Stimulated activated CD4-positive, alpha-beta T cell treated with anti-CD3 and anti-CD28 coated beads, TNF-alpha, amount 100 ng/mL, for 1 hour (primary cell): ENCODE data around the gene SPTBN2.
A peak's percentile ranks its signal among the peaks of the same experiment; 100 is the strongest.
"Not testable (repeated sequence)": the region's sequence is repeated elsewhere in the genome, so short reads cannot be mapped to it uniquely, and the experiment has no call there.

Experiments used
- DNase-seq, 3 donors: peaks; one replicate each; pipeline ENCODE4 v3.0.0-alpha.2; 2020; ENCODE audit warnings: low read depth in 3 of 3, low spot score in 1 of 3

Gene SPTBN2

DNA sequence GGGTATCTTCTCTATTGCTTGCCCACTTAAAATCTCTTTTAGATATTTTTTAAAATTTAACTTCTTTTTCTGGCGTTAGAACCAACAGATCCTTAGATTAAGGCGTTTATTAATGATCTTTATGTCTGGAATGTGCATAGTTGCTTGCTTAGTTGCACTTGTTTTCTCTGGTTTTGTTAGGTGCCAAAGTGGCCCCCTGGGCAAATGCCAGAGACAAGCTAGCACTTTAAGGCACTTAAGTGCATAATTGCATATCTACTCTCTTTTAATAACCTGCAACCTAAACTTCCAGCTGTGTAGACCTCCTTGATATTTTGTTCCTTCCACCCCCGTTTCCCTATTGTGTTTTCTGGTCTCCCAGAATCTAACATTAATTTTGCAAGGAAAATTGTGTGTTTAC lies 87.2 kb downstream of the SPTBN2 start:
- no peak for DNase-seq

DNA sequence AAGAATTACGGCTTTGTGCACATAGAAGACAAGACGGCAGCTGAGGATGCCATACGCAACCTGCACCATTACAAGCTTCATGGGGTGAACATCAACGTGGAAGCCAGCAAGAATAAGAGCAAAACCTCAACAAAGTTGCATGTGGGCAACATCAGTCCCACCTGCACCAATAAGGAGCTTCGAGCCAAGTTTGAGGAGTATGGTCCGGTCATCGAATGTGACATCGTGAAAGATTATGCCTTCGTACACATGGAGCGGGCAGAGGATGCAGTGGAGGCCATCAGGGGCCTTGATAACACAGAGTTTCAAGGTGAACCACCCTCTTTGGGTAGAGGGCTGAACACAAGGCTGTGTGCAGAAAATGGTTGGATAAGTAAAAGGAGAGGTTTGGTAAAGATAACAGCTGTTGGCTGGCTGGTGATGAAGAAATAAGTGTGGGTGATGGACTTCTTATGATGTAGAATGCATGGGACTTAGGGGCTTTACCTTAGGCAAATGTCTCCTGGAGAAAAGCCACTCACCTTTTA lies 89.1 kb downstream of the SPTBN2 start:
- not testable (repeated sequence) for DNase-seq

DNA sequence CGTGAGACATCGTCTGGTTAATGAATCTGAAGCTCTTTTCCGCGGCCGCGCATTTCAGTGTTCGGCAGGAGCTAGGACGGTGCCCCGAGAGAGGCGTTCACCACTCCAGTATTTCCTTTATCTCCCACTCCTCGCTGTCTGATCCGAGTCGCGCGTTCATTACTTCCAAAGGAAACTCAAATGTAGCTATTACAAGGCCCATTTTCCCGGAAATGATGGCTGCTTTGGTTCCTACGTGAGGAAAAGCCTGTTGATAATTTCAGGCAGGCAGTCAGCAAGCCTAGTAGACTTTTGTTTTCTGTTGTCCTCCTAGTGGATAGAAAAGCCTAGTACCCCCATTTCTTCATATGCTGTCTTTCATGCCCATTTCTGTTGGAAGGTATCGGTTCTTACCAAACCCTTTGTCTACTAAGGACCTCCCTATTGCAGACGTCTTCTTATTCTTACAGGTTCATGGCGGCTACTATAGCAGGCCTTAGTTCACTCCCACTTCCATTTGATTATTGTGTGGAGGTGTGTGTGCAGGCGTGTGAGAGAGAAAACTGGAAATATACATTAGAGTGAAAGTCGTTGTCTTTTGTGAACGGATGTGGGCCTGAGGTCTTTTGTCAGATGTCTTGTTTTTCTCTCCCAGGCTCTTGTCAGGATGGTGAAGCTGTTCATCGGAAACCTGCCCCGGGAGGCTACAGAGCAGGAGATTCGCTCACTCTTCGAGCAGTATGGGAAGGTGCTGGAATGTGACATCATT lies 89.8 kb downstream of the SPTBN2 start:
- DNase-seq, result no peak

DNA sequence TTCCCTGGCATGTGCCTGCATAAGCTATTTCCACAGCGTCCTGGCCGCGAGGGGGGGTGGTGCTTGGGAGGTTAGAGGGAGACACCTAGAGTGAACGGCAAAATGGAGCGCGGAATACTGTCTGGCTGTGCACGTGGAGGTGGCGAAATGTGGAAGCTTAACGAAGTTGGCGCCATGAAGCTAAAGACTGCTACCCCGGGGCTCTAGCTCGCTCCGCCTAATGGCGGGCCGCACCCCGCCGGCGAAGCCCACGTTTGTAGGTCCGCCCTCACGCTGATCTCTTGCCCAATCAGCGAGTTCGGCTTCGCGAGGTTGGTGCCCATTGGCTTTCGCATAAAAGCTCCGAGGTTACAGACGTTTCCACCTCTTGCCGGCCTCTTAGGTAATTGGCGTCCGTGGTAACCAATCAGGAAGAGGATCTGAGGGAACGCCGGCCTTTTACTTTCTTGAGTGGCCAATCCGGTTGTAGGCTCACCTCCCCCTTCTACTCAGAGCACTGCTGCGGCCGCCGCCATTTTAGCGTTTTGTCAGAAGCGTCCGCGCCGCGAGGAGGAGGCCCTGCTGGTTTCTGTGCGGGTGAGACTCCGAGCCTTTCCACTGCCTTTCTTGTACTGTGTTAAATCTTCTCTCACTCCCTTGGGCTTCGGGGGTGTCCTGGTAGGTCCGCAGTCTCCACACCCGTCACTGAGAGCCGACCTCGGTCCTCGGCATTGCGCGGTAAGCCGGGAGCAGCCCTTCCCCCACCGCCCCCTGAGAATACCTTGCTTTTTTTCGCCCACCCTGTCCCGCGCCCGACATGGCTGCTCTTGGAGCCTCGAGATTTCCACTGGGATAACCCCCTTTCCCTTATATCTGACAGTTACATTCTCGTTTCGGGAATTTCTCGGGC lies 90.6 kb downstream of the SPTBN2 start, which contains the start of gene RBM4:
RBM4 (plus strand) TSS at position 527 of the 889 bp plus-strand sequence. CDS start 1,009 bp downstream, outside the sequence.
- peak; percentile 74 to 96 (median 90) for DNase-seq

DNA sequence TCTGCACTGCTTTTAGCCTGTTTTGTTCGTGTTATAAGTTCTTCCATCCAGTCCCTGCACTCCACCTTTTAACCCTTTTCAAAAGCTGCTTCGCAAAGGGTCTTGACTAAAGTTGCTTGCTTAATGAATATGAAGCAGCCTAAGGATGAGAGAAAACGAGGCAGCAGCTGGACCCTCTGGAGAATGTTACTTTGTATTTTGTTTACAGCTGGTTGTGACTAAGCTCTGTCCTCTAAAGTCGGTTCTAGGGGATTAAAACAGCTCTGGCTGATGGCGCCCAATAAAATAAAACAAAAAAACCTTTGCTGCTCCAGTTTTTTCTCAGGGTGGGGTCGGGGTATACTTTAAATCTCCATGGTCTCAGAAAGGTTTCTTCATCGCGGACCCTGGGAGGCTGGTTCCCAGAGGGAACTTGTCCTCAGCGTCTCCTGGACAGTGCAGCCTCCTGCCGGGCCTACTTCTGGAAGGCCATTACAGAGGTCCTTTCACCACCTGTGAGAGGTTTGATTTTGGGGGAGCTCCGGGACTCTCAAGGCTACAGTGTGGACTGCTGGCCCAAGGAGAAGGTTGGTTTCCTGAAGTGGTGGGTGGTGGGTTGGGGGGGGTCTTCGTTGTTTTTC lies 91.3 kb downstream of the SPTBN2 start:
- DNase-seq, result no peak

DNA sequence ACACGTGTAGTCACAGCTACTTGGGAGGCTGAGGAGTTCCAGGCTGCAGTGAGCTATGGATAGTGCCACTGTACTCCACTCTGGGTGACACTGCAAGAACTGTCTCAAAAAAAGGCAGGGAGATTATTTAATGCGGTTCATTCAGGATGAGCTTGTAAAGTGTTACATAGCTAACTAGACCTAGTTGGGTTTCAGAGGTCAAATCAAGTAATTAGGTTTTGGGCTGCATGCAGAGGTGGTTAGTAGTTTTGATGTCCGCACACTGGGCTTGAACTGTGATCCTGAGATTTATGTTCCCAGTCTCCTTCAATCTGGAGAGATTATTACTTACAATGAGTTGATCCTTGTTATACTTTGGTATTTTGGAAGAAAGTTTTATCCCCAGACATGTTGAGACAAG lies 92.6 kb downstream of the SPTBN2 start:
- no peak for DNase-seq
